HG03558 (cell line): ENCODE data around the gene PRCD.

Source experiments
- ATAC-seq: cut with Tn5 transposase; IDR thresholded peaks from one replicate; pipeline ENCODE4 v1.9.1; 2021; ENCODE audit warnings: moderate number of reproducible peaks; ENCODE audit not compliant: unreplicated experiment; ENCODE audit errors: extremely low read depth

Gene PRCD, protein sequence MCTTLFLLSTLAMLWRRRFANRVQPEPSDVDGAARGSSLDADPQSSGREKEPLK

DNA sequence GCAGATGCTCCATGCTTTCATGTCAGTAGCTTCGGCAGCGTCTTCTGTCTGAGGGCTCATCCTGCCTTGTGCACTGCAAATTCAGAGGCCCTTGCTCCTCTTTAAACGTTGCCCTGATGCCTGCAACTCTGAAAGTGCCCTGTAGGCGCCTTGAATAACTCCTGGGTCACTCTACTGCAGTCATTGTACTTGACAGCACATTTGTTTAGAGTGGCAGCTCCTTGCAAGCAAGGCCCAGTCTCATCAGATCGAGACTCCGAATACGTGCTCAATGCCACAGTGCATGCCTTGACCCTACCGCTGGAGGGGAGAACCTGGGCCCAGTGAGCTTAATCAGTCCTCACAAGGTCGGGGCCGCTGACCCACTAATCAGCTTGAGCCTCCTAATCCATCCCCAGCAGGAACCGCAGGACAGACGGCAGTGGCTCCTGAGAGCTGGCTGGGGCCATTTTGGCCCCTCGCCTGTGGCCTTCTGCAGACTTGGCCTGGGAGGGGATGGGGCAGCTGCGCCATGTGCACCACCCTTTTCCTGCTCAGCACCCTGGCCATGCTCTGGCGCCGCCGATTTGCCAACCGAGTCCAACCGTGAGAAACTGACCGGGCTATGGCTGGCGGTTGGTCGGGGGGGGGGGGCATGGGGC lies at the start of gene PRCD:
PRCD (plus strand) TSS at position 414 of the 641 bp plus-strand sequence; CDS start at position 512, 98 bp downstream.
- no peak for ATAC-seq

DNA sequence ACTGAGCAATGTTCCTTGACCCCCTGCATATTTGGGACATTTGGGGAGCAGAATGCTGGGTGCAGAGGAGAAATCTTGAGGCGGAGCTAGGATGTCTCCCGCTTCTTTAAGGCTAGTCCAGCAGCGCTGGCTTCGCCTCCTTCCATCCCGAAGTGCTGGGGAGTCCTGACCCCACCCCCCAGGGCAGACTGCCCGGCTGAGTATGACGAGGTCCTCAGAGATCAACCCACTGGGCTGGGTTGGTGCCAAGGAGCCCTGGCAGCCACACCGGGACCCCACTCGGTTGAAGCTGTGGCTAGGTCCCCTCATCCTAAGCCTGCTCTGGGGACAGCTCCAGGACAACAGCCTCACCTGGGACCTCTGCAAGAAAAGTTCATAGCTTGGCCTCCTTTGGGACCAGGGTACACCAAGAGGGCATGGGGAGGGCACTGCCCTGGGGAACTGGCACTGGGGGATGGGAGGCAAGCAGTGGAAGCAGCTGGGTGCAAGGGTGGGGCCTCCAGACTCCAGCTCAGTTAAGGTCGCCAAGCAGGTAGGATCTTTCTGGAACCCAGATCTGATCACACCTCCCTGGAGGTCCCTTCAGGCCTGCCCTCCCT lies 49.6 kb upstream of the PRCD start:
- no peak for ATAC-seq

DNA sequence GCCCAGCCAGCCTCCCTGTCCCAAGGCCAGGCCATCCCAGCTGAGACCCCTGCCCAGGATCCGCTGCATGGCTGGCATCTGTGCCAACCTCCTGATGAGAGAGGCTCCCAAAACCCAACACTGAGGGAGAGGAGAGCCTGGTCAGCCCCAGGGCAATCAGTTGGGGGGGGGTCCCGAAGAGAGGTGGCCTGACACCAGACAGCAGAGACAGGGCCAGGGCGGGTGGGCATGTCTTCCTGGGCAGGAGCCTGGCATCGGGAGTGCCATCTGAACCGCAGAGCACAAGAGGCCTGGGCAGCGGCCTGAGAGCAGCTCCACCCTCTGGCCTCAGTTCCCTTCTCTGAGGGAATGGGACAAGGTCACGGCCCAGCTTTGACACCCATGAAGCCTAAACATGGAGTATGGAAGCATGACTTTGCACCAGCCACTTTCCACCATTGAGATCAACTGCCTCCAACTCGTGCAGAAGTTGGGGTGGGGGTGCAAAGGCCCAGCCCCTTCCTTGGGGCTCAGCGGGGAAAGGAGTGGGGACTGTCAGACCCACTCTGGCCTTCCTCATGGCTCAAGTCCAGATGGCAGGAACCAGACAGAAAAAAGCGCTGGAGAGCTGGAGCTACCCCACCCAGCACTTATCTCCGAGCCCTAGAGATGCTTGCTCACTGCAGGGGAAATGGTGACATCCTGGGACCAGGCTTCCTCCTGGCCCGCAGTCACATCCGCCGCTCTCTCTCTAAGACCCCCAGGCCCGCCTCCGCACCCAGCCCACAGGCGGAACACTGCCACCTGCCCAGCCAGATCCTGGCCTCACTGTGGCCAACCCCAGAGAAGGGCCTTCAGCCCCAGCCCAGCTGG lies 48.3 kb upstream of the PRCD start:
- no peak for ATAC-seq

DNA sequence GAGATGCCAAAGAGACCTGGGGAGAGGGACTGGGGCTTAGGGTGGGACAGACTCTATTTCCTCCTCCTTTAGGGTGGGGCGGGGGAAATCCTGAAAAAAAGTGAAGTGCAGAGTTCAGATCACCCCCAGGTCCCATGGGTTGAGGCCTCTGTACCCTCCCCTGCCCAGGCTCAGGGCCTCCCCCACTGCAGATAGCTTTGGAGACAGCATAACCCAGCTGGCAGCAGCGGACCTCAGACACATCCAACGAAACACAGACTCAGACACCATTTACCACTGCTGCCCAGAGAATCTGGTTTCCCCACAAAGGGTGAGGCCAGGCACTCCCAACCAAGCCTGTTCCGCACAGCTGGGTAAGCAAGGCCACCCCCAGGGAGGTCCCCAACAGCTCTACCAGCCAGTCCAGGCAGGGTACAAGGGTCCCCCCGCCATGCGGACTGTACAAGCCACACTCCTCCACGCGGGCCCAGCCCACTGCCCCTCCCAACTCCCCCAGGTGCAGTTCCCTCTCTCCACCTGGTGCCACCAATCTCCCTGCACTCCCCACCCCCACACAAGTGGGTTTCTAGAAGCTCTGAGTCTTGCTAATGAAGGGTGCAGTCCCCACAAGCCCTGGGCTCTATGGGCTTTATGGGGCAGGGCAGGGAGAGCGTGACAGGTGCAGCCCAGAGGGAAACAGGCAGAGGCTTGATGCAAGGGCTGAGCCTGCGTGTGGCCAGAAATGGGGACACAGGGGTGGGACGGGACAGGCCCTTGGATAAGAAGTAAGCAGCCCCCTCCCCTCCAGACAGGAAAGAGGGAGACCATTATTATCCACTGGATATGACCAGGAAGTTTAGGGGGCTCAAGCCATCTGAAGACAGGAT lies 47.5 kb upstream of the PRCD start:
- ATAC-seq = no peak

DNA sequence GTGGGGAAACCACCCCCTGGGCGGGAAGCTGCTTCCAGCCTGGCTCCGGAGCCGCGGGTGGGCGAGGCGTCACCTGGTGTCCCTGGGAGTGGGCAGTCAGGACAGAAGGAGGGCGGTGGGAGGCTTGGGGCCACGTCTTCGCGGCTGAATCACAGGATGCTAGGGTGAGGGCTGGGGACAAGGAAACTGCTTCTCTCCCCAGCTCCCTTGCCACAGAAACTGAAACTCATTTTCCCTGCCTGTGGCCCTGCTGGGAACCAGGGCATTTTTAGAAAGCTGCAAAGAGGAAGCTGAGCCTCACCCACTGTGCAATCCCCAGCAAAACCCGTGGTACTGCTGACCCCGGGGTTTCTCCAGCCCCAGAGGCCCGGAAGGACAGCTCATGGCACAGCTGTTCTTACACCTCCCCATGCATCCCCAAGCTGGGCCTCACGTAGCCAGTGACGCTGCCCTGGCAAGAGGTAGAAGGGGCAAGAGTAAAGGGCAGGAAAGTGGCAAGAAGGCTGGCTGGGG lies 46.8 kb upstream of the PRCD start:
- no peak for ATAC-seq

DNA sequence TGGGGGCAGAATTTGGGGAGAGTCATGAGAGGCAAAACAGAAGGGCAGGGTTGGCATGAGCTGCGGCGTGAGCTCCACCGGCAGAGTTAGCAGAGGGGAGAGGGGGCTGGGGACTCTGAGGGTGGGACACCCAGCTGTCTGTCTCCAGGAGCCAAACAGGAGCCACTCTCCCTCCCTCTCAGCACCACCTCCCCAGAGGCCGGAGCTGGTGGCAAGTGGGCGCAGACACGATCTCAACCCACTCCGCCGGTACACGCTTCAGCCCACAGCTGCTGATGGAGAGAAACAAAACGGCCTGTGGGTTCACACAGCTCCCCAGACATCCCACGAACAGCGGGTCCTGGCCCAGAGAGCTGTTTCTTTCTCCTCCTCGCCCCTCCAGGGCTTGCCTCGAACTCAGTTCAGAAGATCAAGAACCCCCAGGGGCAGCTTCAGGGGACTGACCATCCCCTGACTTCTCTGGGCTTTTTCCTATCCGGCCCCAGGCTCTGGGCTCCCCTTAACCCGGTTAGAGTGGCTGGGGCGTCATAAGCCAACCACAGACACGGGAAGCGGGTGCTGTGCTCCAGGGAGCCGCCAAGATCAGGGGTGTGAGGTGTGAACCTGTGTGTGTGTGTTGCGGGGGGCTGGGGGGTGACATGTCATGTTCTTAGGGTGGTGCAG lies 46.2 kb upstream of the PRCD start:
- ATAC-seq = no peak

DNA sequence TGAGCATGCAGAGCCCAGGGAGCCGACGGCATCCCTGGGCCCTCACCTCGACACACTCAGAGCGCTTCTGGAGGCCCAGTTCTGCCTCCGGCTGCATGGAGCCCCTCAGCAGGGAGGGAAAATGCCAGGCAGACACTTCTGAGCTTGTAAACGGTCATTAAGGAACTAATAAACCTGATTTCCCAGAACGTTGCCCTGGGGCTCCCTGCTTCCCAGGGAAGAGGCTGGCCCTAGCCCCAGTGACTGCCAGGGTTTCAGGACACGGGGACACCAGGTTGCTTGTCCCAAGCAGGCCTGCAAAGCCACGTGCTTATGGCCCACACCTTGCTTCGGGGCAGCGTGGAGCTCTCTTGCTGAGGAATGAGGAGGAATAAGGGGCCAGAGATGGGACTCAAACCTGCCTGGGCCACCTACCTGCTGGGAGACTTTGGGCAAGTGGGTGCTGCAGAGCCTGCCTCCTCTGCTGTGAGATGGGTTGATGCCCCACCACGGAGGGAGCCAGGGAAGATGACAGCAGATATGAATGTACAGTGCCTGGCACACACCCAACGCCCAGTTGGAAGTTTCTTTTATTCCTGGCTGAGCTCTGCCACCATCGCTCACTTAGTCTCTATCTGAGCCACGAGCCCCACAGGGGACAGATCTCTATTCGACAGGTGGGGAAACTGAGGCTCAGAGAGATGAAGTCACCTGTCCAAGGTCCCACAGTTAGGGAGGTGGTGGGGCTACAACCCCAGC lies 44.0 kb upstream of the PRCD start:
- ATAC-seq = no peak

DNA sequence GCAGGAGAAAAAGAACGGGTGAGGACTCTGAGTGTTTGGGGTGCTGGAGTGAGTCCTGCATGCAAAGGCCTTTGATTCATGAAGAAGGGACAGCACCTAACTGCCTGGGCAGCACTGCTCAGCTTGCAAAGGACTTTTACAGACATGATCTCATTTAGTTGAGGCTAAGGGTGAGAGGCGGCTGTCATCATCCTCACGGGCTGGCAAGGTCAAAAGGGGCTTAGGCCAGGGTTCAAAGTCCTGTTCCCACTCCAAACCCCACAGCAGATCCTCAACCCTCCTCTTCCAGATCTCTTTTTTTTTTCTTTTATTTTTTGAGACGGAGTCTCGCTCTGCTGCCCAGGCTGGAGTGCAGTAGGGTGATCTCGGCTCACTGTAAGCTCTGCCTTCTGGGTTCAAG lies 43.4 kb upstream of the PRCD start:
- no peak for ATAC-seq

DNA sequence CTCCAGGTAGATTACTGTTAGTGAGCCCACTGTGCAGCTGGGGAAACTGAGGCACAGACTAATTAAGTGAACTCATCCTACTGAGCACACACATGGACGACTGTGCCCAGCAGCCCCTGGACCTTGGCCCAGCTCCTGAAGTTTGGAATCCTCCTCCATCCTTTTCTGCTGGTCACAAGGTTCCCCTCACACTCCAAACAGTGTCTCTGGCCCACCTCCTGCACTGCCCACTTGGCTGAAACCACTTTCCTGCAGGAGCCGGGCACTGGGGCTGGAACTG lies 42.2 kb upstream of the PRCD start:
- ATAC-seq = no peak

DNA sequence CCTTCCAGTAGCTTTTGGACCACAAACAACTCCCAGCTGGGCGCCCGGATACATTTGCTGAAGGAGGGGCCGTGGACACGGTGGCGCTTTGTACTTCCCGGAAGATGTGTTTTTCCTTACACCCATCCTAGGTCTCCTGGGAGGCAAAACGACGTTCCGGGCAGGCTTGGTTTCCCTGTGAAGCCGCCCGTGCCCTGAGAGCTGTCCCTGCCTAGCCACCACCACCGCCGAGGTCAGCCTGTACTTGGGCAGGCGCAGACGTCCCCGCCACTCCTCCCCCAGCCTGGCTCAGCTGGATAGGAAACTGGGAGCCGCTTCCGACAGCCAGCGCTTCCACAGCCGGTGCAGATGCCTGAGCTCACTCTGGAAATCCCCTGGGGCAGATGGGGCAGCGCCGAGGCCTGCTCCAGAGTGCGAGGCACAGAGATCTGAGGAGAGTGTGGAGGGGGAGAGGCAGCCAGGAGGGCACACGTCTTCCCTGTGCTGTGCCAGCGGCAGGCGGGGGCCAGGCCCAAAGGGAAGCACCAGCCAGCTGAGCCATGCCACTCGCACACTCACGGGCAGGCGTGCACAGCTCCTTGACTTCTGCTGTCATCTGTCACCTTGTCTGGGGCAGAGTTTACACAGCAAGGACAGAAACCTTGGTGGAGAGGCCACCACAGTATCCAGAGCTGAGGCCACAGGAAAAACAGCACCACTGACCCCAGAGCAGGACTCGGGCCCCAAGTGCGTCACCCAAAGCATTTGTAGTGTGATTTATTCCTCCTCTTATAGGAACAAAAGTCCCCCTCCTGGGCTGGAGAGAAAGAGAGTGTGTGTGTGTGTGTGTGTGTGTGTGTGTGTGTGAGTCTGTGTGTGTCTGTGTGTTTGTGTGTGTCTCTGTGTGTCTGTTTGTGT lies 41.6 kb upstream of the PRCD start:
- no peak for ATAC-seq

DNA sequence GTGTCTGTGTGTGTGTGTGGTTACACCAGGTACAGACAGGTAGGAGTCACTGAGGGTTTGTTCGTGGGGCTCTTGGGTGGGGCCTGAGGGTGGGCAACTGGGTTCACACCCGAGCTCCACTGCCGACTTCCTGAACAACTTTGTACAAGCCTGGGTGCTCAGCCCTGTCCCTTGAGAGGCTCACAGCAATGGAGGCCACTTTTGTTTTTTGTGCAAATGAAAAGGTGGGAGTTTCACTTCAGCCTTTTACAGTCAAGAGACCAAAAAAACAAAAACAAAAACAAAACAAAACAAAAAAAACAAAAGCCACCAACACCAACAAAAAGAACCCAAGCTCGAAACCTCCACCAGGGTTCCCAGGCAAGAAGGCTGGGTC lies 41.0 kb upstream of the PRCD start:
- ATAC-seq = no peak

DNA sequence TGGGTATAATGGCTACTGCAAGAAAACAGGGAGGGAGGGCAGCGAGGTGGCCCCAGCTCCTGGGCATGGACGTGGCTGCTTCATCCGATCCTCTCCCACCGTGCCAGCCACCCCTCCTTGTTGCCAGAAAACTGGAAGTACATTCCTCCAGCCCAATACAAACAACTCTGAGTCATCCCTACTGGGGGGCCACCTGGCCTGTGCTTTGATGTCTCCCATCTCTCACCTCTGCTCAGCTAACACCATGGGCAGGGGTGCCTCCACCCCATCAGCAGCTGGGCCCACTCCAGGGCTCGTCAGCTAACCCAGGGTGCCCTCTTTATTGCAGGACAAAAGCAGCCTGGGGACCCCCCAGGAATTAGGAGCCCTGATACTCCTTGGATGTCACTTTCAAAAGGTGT lies 40.6 kb upstream of the PRCD start:
- ATAC-seq = no peak

DNA sequence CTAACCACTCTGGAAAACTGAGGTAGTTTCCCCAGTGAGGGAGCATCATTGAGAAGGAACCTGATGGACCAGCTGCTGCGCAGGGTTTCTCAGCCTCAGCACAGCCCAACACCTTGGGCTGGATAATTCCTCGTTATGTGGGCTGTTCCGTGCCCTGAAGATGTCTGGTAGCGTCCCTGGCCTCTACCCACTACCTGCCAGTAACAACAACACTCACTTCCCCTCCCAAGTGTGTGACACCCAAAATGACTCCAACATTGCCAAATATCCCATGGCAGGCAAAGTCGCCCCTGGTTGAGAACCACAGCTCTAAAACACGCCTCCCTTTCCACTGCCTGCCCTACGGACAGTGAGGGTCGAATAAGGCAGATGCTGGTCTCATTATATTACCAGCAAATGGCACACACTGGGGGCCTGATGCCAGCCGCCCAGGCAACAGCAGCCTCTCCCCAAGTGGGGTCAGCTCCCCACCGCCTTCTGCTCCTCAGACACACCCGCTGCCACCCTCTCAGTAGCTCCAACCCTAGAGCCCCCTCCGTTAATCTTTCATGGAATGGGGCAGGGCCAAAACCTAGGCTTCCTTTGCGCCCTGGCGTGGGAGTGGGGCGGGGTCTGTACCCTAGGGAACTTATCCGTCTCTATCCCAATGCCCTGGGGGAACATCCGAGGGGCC lies 39.6 kb upstream of the PRCD start:
- ATAC-seq = no peak

DNA sequence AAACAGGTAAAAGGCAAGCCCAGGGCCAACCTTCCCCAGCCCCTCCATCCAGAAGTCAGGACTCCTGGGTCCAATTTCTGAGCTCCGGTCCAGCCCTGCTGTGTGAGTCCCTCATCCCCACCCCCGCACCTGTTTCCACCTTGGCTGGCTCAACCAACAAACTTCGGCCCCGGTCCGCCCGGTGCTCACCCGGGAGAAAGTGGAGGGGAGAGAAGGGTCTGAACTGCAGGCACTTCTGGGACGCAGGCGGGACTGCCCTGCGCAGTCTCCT lies 39.2 kb upstream of the PRCD start:
- ATAC-seq = no peak

DNA sequence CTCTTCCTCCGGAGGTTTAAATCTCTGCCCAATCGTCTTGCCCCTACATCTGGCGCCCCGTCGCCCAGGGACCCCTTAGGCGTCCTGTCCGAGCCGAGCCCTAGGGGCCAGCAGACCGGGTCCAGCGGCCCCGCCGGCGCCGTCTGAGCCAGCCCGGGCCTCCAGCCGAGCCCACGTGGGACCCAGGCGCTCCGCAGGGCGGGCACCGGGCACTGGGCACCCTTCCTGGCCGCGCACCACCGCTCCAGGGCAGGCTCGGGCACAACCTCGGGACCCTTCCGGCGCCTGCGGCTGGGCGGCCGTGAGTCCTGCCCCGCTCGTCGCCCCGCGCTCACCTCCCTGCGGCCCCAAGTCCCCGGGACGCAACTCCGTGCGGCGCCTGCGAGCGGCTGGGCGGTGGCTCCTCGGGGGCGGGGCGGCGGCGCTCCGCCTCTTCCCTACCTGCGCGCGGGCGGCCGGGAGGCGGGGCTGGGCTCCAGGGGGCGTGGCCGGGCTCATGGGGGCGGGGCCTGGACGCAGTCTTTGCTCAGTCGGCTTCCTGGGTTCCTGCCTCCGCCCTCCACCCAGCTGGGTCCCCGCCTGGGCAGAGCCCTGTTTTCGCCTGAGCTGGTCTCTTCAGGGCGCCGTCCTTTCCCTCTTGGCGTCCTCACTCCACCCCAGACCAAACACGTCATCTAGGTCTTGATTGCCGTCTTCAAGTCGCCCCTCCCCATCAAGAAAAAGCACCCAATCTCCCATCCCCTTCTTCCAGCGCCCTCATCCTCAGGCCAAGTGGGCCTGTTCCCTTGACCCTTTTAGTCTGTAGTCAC lies 38.6 kb upstream of the PRCD start, which contains the start of gene RHBDF2:
RHBDF2 (minus strand) TSS at position 406 of the 809 bp plus-strand sequence. CDS start 19,899 bp downstream, outside the sequence.
- no peak for ATAC-seq

DNA sequence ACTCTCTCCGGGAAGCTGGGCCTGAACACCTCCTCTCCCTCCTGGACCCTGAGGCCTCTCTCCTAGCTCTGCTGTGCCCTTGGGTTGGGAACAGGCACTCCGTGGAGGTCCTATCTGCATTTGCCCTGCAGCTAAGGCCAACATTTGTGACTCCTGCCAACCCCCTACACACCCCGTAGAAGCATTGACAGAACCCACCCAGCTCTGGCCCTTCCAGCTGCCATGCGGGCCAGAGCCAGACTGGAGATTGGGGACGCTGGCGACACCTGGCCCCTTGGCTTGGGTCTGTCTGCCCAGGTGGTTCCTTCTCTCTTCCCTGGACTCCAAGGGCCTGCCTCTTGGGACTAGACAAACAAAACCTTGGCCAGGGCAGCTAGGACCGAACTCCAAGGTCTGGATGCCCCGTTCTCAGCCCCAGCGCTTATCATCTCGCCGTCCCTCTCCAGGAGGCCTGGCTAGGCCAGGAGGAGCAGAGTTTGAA lies 38.0 kb upstream of the PRCD start:
- no peak for ATAC-seq
